ENCODE measurements around the gene KITLG. TPM values are rescaled to one million over a fixed set of nuclear protein-coding genes. Genes with fewer than 3 reads are reported as not detected.

The KITLG gene
- polyA plus RNA-seq, 1 of the 3 experiments (the other 2 are of a cell fraction) = 8.9 TPM

GRCh38 chr12:88453323-88453722, 126.9 kb downstream of the KITLG start:
- peaks cover 6% of the 10 kb centered on the region for H3F3A ChIP-seq (replicated peaks; ENCODE audit: insufficient read depth)
- H3K4me1 ChIP-seq (ENCODE audit: control insufficient read depth in 1 of 2, insufficient read depth in 2 of 2, low read depth in 1 of 2, low read length in 1 of 2) = peaks cover 0 to 12% of the 10 kb centered on the region in 2 experiments; a peak in 3 of 4 replicates
- H3K79me2 ChIP-seq (ENCODE audit: insufficient read depth) = no peaks in the 10 kb centered on the region
- H2AFZ ChIP-seq (ENCODE audit: low read depth) = no peak overlapping the region
- no peaks in the 10 kb centered on the region for H3K9me3 ChIP-seq
- ChIA-PET CTCF (interaction anchor here (1.1 kb wide), 1 partner anchor 10 kb away, joined by 3 read pairs; no protein-coding TSS in a partner anchor), POLR2A (no interaction called here)
- no peaks in the 10 kb centered on the region for H3K36me3 ChIP-seq (replicated peaks in 1 of 2; ENCODE audit: control insufficient read depth in 1 of 2, insufficient read depth in 2 of 2, low read length in 1 of 2)
- H3K27me3 ChIP-seq (ENCODE audit: insufficient read depth) = no peaks in the 10 kb centered on the region
- TF ChIP-seq JUND (IDR thresholded peaks at IDR 0.05) (peak; percentile 56), YY1 (IDR thresholded peaks at IDR 0.05; ENCODE audit: low read depth) (no peak), EP300 (IDR thresholded peaks at IDR 0.05; ENCODE audit: borderline replicate concordance in 1 of 2, low read depth in 1 of 2, low read length in 1 of 2) (0 out of 4 replicates have a peak, but pooled peaks of 1 of the 2 experiments have one; percentile 24), FOSL2 (IDR thresholded peaks at IDR 0.05; ENCODE audit: borderline replicate concordance, low read depth) (peak; percentile 62; the same call in 1 of the 2 replicates)
- no peaks in the 10 kb centered on the region for H4K20me1 ChIP-seq (ENCODE audit: insufficient read depth)
- no peak for DNase-seq
- peak overlapping the region in 1 of 2 experiments; percentile 62; a peak in 2 of 4 replicates for H3K27ac ChIP-seq (ENCODE audit: low read depth in 2 of 2, low read length in 1 of 2)
- H3K4me3 ChIP-seq (ENCODE audit: low read depth in 2 of 2, low read length in 1 of 2) = no peak overlapping the region
- H3K4me2 ChIP-seq = no peak overlapping the region
- H3K9ac ChIP-seq = no peak overlapping the region
- no peaks in the 10 kb centered on the region for H3K9me2 ChIP-seq

DNA sequence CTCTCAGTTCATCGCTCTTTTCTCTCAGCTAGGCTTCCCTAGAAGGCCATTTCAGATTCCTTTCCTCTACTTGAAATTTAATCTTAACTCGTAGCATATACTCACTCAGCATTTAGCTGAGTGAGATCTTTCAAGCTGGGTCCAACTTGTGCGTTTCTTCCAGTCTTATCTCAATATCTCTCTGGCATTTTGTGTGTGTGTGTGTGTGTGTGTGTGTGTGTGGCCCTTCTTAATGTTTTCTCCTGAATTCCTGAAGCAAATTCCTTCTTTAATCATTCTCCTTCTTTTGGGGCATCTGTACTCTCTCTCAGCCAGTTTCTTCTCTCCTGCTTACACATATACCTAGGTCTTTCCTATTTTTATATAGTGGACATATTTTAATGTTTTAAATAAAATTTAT, 129.1 kb downstream of the KITLG start:
- H3K36me3 ChIP-seq (replicated peaks in 1 of 2; ENCODE audit: control insufficient read depth in 1 of 2, insufficient read depth in 2 of 2, low read length in 1 of 2) = no peaks in the 10 kb centered on the region
- no peak for TF ChIP-seq ELF1 (IDR thresholded peaks at IDR 0.05)
- TF ChIP-seq TEAD4 (IDR thresholded peaks at IDR 0.05; ENCODE audit: borderline replicate concordance, insufficient read depth) = peak; percentile 29; the same call in 1 of the 2 replicates
- TF ChIP-seq JUND (IDR thresholded peaks at IDR 0.05) = no peak
- TF ChIP-seq NFIC (IDR thresholded peaks at IDR 0.05; ENCODE audit: borderline replicate concordance) = no peak; the same call in 1 of the 2 replicates
- peak; percentile 42 for TF ChIP-seq TCF12 (IDR thresholded peaks at IDR 0.05)
- no peak for TF ChIP-seq EP300 (IDR thresholded peaks at IDR 0.05; ENCODE audit: borderline replicate concordance in 1 of 2, low read depth in 1 of 2, low read length in 1 of 2)
- TF ChIP-seq USF2 (IDR thresholded peaks at IDR 0.05; ENCODE audit: borderline replicate concordance, low read depth, low read length) = no peak
- no peaks in the 10 kb centered on the region for H3K9me2 ChIP-seq
- no peaks in the 10 kb centered on the region for H3K79me2 ChIP-seq (ENCODE audit: insufficient read depth)
- H3K9ac ChIP-seq = no peak overlapping the region
- H3K27ac ChIP-seq (ENCODE audit: low read depth in 2 of 2, low read length in 1 of 2) = peak overlapping the region in 1 of 2 experiments; percentile 35; a peak in 1 of 4 replicates
- POLR2A ChIA-PET = no interaction called here
- no peak overlapping the region for H3K4me2 ChIP-seq
- no peak overlapping the region for H3K4me3 ChIP-seq (ENCODE audit: low read depth in 2 of 2, low read length in 1 of 2)
- H3K4me1 ChIP-seq (ENCODE audit: control insufficient read depth in 1 of 2, insufficient read depth in 2 of 2, low read depth in 1 of 2, low read length in 1 of 2) = peaks cover 0 to 19% of the 10 kb centered on the region in 2 experiments
- no peaks in the 10 kb centered on the region for H3K27me3 ChIP-seq (ENCODE audit: insufficient read depth)
- H2AFZ ChIP-seq (ENCODE audit: low read depth) = no peak overlapping the region
- H4K20me1 ChIP-seq (ENCODE audit: insufficient read depth) = no peaks in the 10 kb centered on the region
- CTCF ChIA-PET = no interaction called here
- peaks cover 17% of the 10 kb centered on the region for H3F3A ChIP-seq (replicated peaks; ENCODE audit: insufficient read depth)
- no peak for DNase-seq
- no peaks in the 10 kb centered on the region for H3K9me3 ChIP-seq
- WGBS (ENCODE audit: low lambda C conversion rate) = 66% methylated on average over 3 of the region's 3 CpGs

- H3K9me3 ChIP-seq = no peaks in the 10 kb centered on the region
- peak overlapping the region in 1 of 2 experiments; percentile 35; a peak in 1 of 4 replicates for H3K27ac ChIP-seq (ENCODE audit: low read depth in 2 of 2, low read length in 1 of 2)
- no peaks in the 10 kb centered on the region for H3K79me2 ChIP-seq (ENCODE audit: insufficient read depth)
- WGBS (ENCODE audit: low lambda C conversion rate) = 83% methylated on average over 1 of the region's 1 CpG
- no peaks in the 10 kb centered on the region for H3K27me3 ChIP-seq (ENCODE audit: insufficient read depth)
- H2AFZ ChIP-seq (ENCODE audit: low read depth) = no peak overlapping the region
- H3K4me2 ChIP-seq = no peak overlapping the region
- no peaks in the 10 kb centered on the region for H3K9me2 ChIP-seq
- TF ChIP-seq NFIC (IDR thresholded peaks at IDR 0.05; ENCODE audit: borderline replicate concordance) = peak; percentile 25; the same call in 1 of the 2 replicates
- TF ChIP-seq TEAD4 (IDR thresholded peaks at IDR 0.05; ENCODE audit: borderline replicate concordance, insufficient read depth) = no peak
- TF ChIP-seq EP300 (IDR thresholded peaks at IDR 0.05; ENCODE audit: borderline replicate concordance in 1 of 2, low read depth in 1 of 2, low read length in 1 of 2) = no peak
- peak; percentile 70; the same call in 1 of the 2 replicates for TF ChIP-seq USF1 (IDR thresholded peaks at IDR 0.05; ENCODE audit: borderline replicate concordance, low read depth)
- no peaks in the 10 kb centered on the region for H3K36me3 ChIP-seq (replicated peaks in 1 of 2; ENCODE audit: control insufficient read depth in 1 of 2, insufficient read depth in 2 of 2, low read length in 1 of 2)
- no peak for DNase-seq
- ChIA-PET CTCF (no interaction called here), POLR2A (no interaction called here)
- H3F3A ChIP-seq (replicated peaks; ENCODE audit: insufficient read depth) = peaks cover 27% of the 10 kb centered on the region
- H3K4me1 ChIP-seq (ENCODE audit: control insufficient read depth in 1 of 2, insufficient read depth in 2 of 2, low read depth in 1 of 2, low read length in 1 of 2) = peaks cover 0 to 22% of the 10 kb centered on the region in 2 experiments
- no peak overlapping the region for H3K4me3 ChIP-seq (ENCODE audit: low read depth in 2 of 2, low read length in 1 of 2)
- no peaks in the 10 kb centered on the region for H4K20me1 ChIP-seq (ENCODE audit: insufficient read depth)
- H3K9ac ChIP-seq = no peak overlapping the region
Observed at GRCh38 chr12:88450136-88450535, 130.1 kb downstream of the KITLG start.

All from SK-N-SH (cell line).